Suprapubic skin (tissue), 4 donors: Measurements from ENCODE around the gene ZNF638. TPM values are rescaled to one million over a fixed set of nuclear protein-coding genes. Genes with fewer than 3 reads are reported as not detected.
"Not testable (repeated sequence)": the region's sequence is repeated elsewhere in the genome, so short reads cannot be mapped to it uniquely, and the experiment has no call there.

ENCODE experiments used
- DNase-seq, 2 donors: peaks; one replicate each; pipeline ENCODE4 v3.0.0-alpha.2; 2019; ENCODE audit warnings: low spot score in 2 of 2
- H3K27ac ChIP-seq: fragments of 200-600 bp; sonication (generic); one replicate; pipeline ENCODE4 v1.5.1; 2019
- H3K27me3 ChIP-seq: fragments of 200-600 bp; sonication (generic); one replicate; pipeline ENCODE4 v1.5.1; 2019
- H3K36me3 ChIP-seq: fragments of 200-600 bp; sonication (generic); one replicate; pipeline ENCODE4 v1.5.1; 2019
- H3K4me1 ChIP-seq: fragments of 200-600 bp; sonication (generic); one replicate; pipeline ENCODE4 v1.5.1; 2019
- H3K4me3 ChIP-seq: fragments of 200-600 bp; sonication (generic); one replicate; pipeline ENCODE4 v1.5.1; 2019; ENCODE audit warnings: mild to moderate bottlenecking
- H3K9me3 ChIP-seq: fragments of 200-600 bp; sonication (generic); one replicate; pipeline ENCODE4 v1.5.1; 2019
- CTCF ChIP-seq, 2 donors: fragments of 200-600 bp in 1 of 2; fragments of 450-650 bp in 1 of 2; sonication (generic) in 1 of 2; IDR thresholded peaks; one replicate each; pipeline ENCODE4 v1.5.1; 2016 to 2019; ENCODE audit warnings: antibody characterized with exemption in 2 of 2, mild to moderate bottlenecking in 1 of 2, moderate library complexity in 1 of 2
- EP300 ChIP-seq: sonication (generic); formaldehyde crosslinking; IDR thresholded peaks from one replicate; pipeline ENCODE4 v1.6.1; 2017; ENCODE audit warnings: antibody characterized with exemption
- POLR2A ChIP-seq, 2 donors: fragments of 450-650 bp; IDR thresholded peaks; one replicate each; pipeline ENCODE4 v1.6.1; 2017; ENCODE audit warnings: antibody characterized with exemption in 2 of 2, mild to moderate bottlenecking in 2 of 2, moderate library complexity in 2 of 2
- POLR2AphosphoS5 ChIP-seq, 3 donors: sonication (generic); formaldehyde crosslinking; IDR thresholded peaks; one replicate each; pipeline ENCODE4 v1.6.1; 2017; ENCODE audit warnings: antibody characterized with exemption in 3 of 3
- WGBS: methylation state at CpG from one replicate; pipeline ENCODE4 v1.1.5; 2018; 5-methylcytosine and 5-hydroxymethylcytosine counted together
- total RNA-seq, 4 donors: library from RNA; depleted of rRNA; stranded (reverse); fragments of >200 nt; gene quantifications; one replicate each; pipeline ENCODE4 v1.1.0, GENCODE V29; 2016

ZNF638 gene
- total RNA-seq, 4 donors from 2014 or later = 91.6 to 258 (median 115) TPM

- 88% methylated on average over 12 of the region's 12 CpGs for WGBS
- H3K27me3 ChIP-seq = no peaks in the 10 kb centered on the region
- no peak overlapping the region for H3K4me3 ChIP-seq
- no peaks in the 10 kb centered on the region for H3K4me1 ChIP-seq
- TF ChIP-seq EP300 (no peak), POLR2A (IDR thresholded peaks at IDR 0.05) (no peak), POLR2AphosphoS5 (IDR thresholded peaks at IDR 0.05) (no peak), CTCF (IDR thresholded peaks at IDR 0.05) (no peak)
- no peak overlapping the region for H3K27ac ChIP-seq
- peaks cover 71% of the 10 kb centered on the region for H3K36me3 ChIP-seq
- no peaks in the 10 kb centered on the region for H3K9me3 ChIP-seq
- no peak for DNase-seq
Measured at GRCh38 chr2:71389384-71390072, 57.9 kb downstream of the ZNF638 start.

GRCh38 chr2:71393216-71393615 is 61.6 kb downstream of the ZNF638 start:
- Histone ChIP-seq H3K36me3 (peaks cover 73% of the 10 kb centered on the region), H3K9me3 (no peaks in the 10 kb centered on the region), H3K27ac (no peak overlapping the region), H3K27me3 (no peaks in the 10 kb centered on the region), H3K4me1 (no peaks in the 10 kb centered on the region), H3K4me3 (no peak overlapping the region)
- WGBS = 92% methylated on average over 8 of the region's 8 CpGs
- no peak for DNase-seq
- TF ChIP-seq CTCF (IDR thresholded peaks at IDR 0.05) = no peak
- no peak for TF ChIP-seq EP300
- no peak for TF ChIP-seq POLR2A (IDR thresholded peaks at IDR 0.05)
- no peak for TF ChIP-seq POLR2AphosphoS5 (IDR thresholded peaks at IDR 0.05)

GRCh38 chr2:71395471-71395870 is 63.9 kb downstream of the ZNF638 start:
- Histone ChIP-seq H3K4me1 (no peaks in the 10 kb centered on the region), H3K4me3 (no peak overlapping the region), H3K9me3 (no peaks in the 10 kb centered on the region), H3K27me3 (no peaks in the 10 kb centered on the region), H3K36me3 (peaks cover 64% of the 10 kb centered on the region), H3K27ac (no peak overlapping the region)
- WGBS = 90% methylated on average over 10 of the region's 10 CpGs
- no peak for TF ChIP-seq EP300
- no peak for TF ChIP-seq POLR2A (IDR thresholded peaks at IDR 0.05)
- no peak for DNase-seq

- WGBS = 91% methylated on average over 3 of the region's 3 CpGs
- Histone ChIP-seq H3K27me3 (no peaks in the 10 kb centered on the region), H3K4me3 (no peak overlapping the region), H3K36me3 (peaks cover 80% of the 10 kb centered on the region), H3K4me1 (no peaks in the 10 kb centered on the region), H3K27ac (no peak overlapping the region), H3K9me3 (no peaks in the 10 kb centered on the region)
- DNase-seq = no peak
- TF ChIP-seq POLR2AphosphoS5 (IDR thresholded peaks at IDR 0.05) = no peak
Measured at GRCh38 chr2:71402427-71402826, 70.8 kb downstream of the ZNF638 start.

- WGBS = 87% methylated on average over 3 of the region's 3 CpGs
- no peak for TF ChIP-seq POLR2A (IDR thresholded peaks at IDR 0.05)
- TF ChIP-seq CTCF (IDR thresholded peaks at IDR 0.05) = no peak
- TF ChIP-seq EP300 = no peak
- TF ChIP-seq POLR2AphosphoS5 (IDR thresholded peaks at IDR 0.05) = no peak
- Histone ChIP-seq H3K4me1 (no peaks in the 10 kb centered on the region), H3K36me3 (peaks cover 45% of the 10 kb centered on the region), H3K27me3 (no peaks in the 10 kb centered on the region), H3K9me3 (no peaks in the 10 kb centered on the region), H3K4me3 (no peak overlapping the region), H3K27ac (no peak overlapping the region)
- DNase-seq = no peak
Measured at GRCh38 chr2:71409611-71410010, 78.0 kb downstream of the ZNF638 start.

GRCh38 chr2:71410696-71411095 is 79.1 kb downstream of the ZNF638 start:
- no peak for DNase-seq
- Histone ChIP-seq H3K27ac (no peak overlapping the region), H3K4me1 (no peaks in the 10 kb centered on the region), H3K9me3 (no peaks in the 10 kb centered on the region), H3K27me3 (no peaks in the 10 kb centered on the region), H3K36me3 (peaks cover 35% of the 10 kb centered on the region), H3K4me3 (no peak overlapping the region)
- WGBS = 93% methylated on average over 4 of the region's 4 CpGs
- TF ChIP-seq POLR2A (IDR thresholded peaks at IDR 0.05) (no peak), EP300 (no peak), POLR2AphosphoS5 (IDR thresholded peaks at IDR 0.05) (no peak), CTCF (IDR thresholded peaks at IDR 0.05) (no peak)

- DNase-seq, H3K36me3 ChIP-seq, H3K27me3 ChIP-seq, H3K4me1 ChIP-seq, H3K9me3 ChIP-seq: not testable (repeated sequence)
- peak overlapping the region; percentile 36 for H3K4me3 ChIP-seq
- H3K27ac ChIP-seq = peak overlapping the region; percentile 61
- WGBS = no CpG with 5 or more reads among the region's 15 CpGs
Measured at GRCh38 chr2:71416866-71417265, 85.3 kb downstream of the ZNF638 start.
